PFSK-1 (cell line): ENCODE measurements around the gene DHRS2.

ENCODE experiments used
- FOXP2 ChIP-seq: optimal IDR thresholded peaks from 2 replicates; pipeline ENCODE3; 2011; ENCODE audit warnings: borderline replicate concordance, control low read depth, inconsistent platforms; ENCODE audit not compliant: insufficient read depth; ENCODE audit errors: extremely low read length, extremely low read depth
- POLR2AphosphoS5 ChIP-seq: IDR thresholded peaks from 2 replicates; pipeline ENCODE4 v1.6.1; 2012; ENCODE audit warnings: low read depth, mild to moderate bottlenecking, control low read depth, low read length, moderate library complexity
- REST ChIP-seq, 2 experiments: IDR thresholded peaks; 2 replicates each; pipeline versions ENCODE4 v1.6.1 to v1.8.0; 2011 to 2012; ENCODE audit warnings: low read depth in 2 of 2, low read length in 2 of 2, control low read depth in 1 of 2, inconsistent platforms in 1 of 2, mild to moderate bottlenecking in 1 of 2, moderate library complexity in 1 of 2; ENCODE audit not compliant: insufficient read depth in 1 of 2
- SIN3A ChIP-seq: IDR thresholded peaks from 2 replicates; pipeline ENCODE4 v1.6.1; 2012; ENCODE audit warnings: mild to moderate bottlenecking, low read length, moderate library complexity, borderline replicate concordance; ENCODE audit not compliant: insufficient read depth
- TAF1 ChIP-seq: IDR thresholded peaks from 2 replicates; pipeline ENCODE4 v1.6.1; 2012; ENCODE audit warnings: low read length, control low read depth, borderline replicate concordance; ENCODE audit not compliant: insufficient read depth

The DHRS2 gene

GRCh38 chr14:23617539-23617938 is 18.6 kb upstream of the DHRS2 start:
- TF ChIP-seq TAF1 (no peak), POLR2AphosphoS5 (no peak), FOXP2 (no peak), SIN3A (no peak), REST (IDR thresholded peaks at IDR 0.05; ENCODE audit: insufficient read depth in 1 of 2, low read depth in 2 of 2, low read length in 2 of 2) (no peak)

GRCh38 chr14:23618415-23618988 is 17.7 kb upstream of the DHRS2 start:
- TF ChIP-seq REST (IDR thresholded peaks at IDR 0.05; ENCODE audit: insufficient read depth in 1 of 2, low read depth in 2 of 2, low read length in 2 of 2), result no peak

GRCh38 chr14:23620177-23620702 is 15.9 kb upstream of the DHRS2 start:
- no peak for TF ChIP-seq SIN3A
- TF ChIP-seq REST (IDR thresholded peaks at IDR 0.05; ENCODE audit: insufficient read depth in 1 of 2, low read depth in 2 of 2, low read length in 2 of 2), result no peak
- no peak for TF ChIP-seq FOXP2
- no peak for TF ChIP-seq POLR2AphosphoS5
- no peak for TF ChIP-seq TAF1

GRCh38 chr14:23621204-23621931 is 14.8 kb upstream of the DHRS2 start:
- no peak for TF ChIP-seq POLR2AphosphoS5
- no peak for TF ChIP-seq TAF1
- TF ChIP-seq FOXP2, result no peak
- TF ChIP-seq REST (IDR thresholded peaks at IDR 0.05; ENCODE audit: insufficient read depth in 1 of 2, low read depth in 2 of 2, low read length in 2 of 2), result no peak
- no peak for TF ChIP-seq SIN3A
